OCI-LY7 (cell line): ENCODE measurements around the gene LMX1B. TPM values are rescaled to one million over a fixed set of nuclear protein-coding genes. Genes with fewer than 3 reads are reported as not detected.

Experiments used
- BruUV-seq: library from RNA; stranded (reverse); fragments of 400-500 nt; replicated peaks from 2 replicates; lab custom pipeline; 2021; lab: Mats Ljungman, UMichigan
- CTCF ChIA-PET: fragments of 300-600 bp; sonication (Branson Sonifier 250); formaldehyde crosslinking; loops from one replicate; lab custom pipeline; 2022; ENCODE audit warnings: antibody characterized with exemption; ENCODE audit not compliant: unreplicated experiment; lab: Charles Lee
- POLR2A ChIA-PET: fragments of 300-600 bp; sonication (Branson Sonifier 250); formaldehyde crosslinking; loops from one replicate; lab custom pipeline; 2022; ENCODE audit warnings: antibody characterized with exemption; lab: Charles Lee
- DNase-seq: peaks from one replicate; pipeline ENCODE4 v3.0.0-alpha.2; 2015; ENCODE audit warnings: low spot score
- H2AFZ ChIP-seq: fragments of 200-600 bp; sonication (generic), shearing (Covaris generic); 2 replicates; pipeline ENCODE4 v1.6.1; 2014; ENCODE audit warnings: mild to moderate bottlenecking, antibody characterized with exemption, low read length, moderate library complexity
- H3K27ac ChIP-seq: fragments of 200-600 bp; sonication (generic); 2 replicates; pipeline ENCODE4 v1.5.1; 2014; ENCODE audit warnings: mixed run types, low read depth, mild to moderate bottlenecking, moderate library complexity, low read length, inconsistent platforms; ENCODE audit not compliant: poor library complexity, severe bottlenecking
- H3K36me3 ChIP-seq: fragments of 200-600 bp; sonication (generic); 2 replicates; pipeline ENCODE4 v1.6.1; 2014; ENCODE audit warnings: mild to moderate bottlenecking, antibody characterized with exemption, low read length, moderate library complexity, mixed read lengths; ENCODE audit not compliant: insufficient read depth
- H3K4me1 ChIP-seq: fragments of 200-600 bp; sonication (generic); 2 replicates; pipeline ENCODE4 v1.5.1; 2014; ENCODE audit warnings: mild to moderate bottlenecking, low read length; ENCODE audit not compliant: insufficient read depth, poor library complexity, severe bottlenecking
- H3K4me2 ChIP-seq: fragments of 200-600 bp; sonication (generic); 2 replicates; pipeline ENCODE4 v1.6.1; 2014; ENCODE audit warnings: mild to moderate bottlenecking, low read length
- H3K4me3 ChIP-seq: fragments of 200-600 bp; sonication (generic); 2 replicates; pipeline ENCODE4 v1.5.1; 2014; ENCODE audit warnings: mild to moderate bottlenecking, low read depth, low read length; ENCODE audit not compliant: poor library complexity, severe bottlenecking
- H3K79me2 ChIP-seq: fragments of 200-600 bp; sonication (generic); 2 replicates; pipeline ENCODE4 v1.6.1; 2016; ENCODE audit warnings: low read depth, mild to moderate bottlenecking, low read length, moderate library complexity, mixed read lengths; ENCODE audit not compliant: insufficient read depth
- H3K9me2 ChIP-seq: fragments of 200-600 bp; sonication (generic); 2 replicates; pipeline ENCODE4 v1.6.1; 2016; ENCODE audit warnings: mild to moderate bottlenecking, low read length, mixed read lengths; ENCODE audit not compliant: insufficient read depth
- H3K9me3 ChIP-seq: fragments of 200-600 bp; sonication (generic); 2 replicates; pipeline ENCODE4 v1.6.1; 2014; ENCODE audit warnings: mild to moderate bottlenecking, mixed run types, low read length, mixed read lengths
- H4K20me1 ChIP-seq: fragments of 200-600 bp; sonication (generic); 2 replicates; pipeline ENCODE4 v1.6.1; 2014; ENCODE audit warnings: mild to moderate bottlenecking, antibody characterized with exemption, low read length, moderate library complexity, mixed read lengths; ENCODE audit not compliant: insufficient read depth
- EZH2phosphoT487 ChIP-seq: fragments of 200-600 bp; sonication (generic); IDR thresholded peaks from 2 replicates; pipeline ENCODE4 v1.6.1; 2018; ENCODE audit warnings: low read depth, borderline replicate concordance, mild to moderate bottlenecking, mixed run types, antibody characterized with exemption, low read length, moderate library complexity, mixed read lengths
- intact Hi-C: fragments of 100-400 bp; cut with micrococcal nuclease; formaldehyde crosslinking; loops from one replicate; pipeline ENCODE4 v1.10.0; 2022; ENCODE audit not compliant: unreplicated experiment
- total RNA-seq, 2 experiments: library from RNA; depleted of rRNA in 1 of 2; stranded (reverse); fragments of >200 nt in 1 of 2; shearing (Covaris generic) in 1 of 2; gene quantifications; 2 replicates each; pipeline ENCODE4 v1.2.3, GENCODE V29; 2014 to 2022
- TF ChIP-seq, protein P1 (sequence below): fragments of 200-600 bp; sonication (generic); conservative IDR thresholded peaks from 2 replicates; pipeline ENCODE4 v1.5.1; 2014; ENCODE audit warnings: mild to moderate bottlenecking, antibody characterized with exemption, low read length, moderate library complexity, mixed read lengths

The LMX1B gene
- total RNA-seq, 2 experiments from 2014 or later = not detected

DNA sequence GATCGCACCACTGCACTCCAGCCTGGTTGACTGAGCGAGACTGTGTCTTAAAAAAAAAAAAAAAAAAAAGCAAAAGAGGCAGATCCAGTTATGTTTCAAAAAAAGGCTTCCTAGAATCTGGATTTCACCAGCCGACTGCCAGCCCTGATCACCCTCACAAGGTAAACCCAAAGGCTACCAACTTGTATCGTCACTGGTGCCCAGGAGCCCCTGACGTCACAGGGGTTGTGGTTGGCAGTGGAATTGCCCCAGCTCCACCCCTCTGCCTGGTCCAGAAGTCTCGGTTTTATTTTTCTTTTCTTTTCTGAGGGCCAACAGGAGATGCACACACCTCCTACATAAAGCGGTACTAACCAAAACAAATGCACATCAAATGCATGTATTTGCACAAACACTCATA, 6.0 kb upstream of the LMX1B start:
- no TSS peak for BruUV-seq
- no peak for TF ChIP-seq EZH2phosphoT487
- TF ChIP-seq, protein P1, sequence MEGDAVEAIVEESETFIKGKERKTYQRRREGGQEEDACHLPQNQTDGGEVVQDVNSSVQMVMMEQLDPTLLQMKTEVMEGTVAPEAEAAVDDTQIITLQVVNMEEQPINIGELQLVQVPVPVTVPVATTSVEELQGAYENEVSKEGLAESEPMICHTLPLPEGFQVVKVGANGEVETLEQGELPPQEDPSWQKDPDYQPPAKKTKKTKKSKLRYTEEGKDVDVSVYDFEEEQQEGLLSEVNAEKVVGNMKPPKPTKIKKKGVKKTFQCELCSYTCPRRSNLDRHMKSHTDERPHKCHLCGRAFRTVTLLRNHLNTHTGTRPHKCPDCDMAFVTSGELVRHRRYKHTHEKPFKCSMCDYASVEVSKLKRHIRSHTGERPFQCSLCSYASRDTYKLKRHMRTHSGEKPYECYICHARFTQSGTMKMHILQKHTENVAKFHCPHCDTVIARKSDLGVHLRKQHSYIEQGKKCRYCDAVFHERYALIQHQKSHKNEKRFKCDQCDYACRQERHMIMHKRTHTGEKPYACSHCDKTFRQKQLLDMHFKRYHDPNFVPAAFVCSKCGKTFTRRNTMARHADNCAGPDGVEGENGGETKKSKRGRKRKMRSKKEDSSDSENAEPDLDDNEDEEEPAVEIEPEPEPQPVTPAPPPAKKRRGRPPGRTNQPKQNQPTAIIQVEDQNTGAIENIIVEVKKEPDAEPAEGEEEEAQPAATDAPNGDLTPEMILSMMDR = no peak
- H3K9me3 ChIP-seq = no peaks in the 10 kb centered on the region
- H3K4me2 ChIP-seq = no peak overlapping the region
- H3K36me3 ChIP-seq = no peaks in the 10 kb centered on the region
- ChIA-PET POLR2A (no interaction called here), CTCF (interaction anchor here (0.6 kb wide), 1 partner anchor 1219 kb away, joined by 3 read pairs; no protein-coding TSS in a partner anchor)
- no peak for DNase-seq
- no peaks in the 10 kb centered on the region for H3K4me1 ChIP-seq
- H4K20me1 ChIP-seq = no peaks in the 10 kb centered on the region
- H3K4me3 ChIP-seq = no peak overlapping the region
- no peaks in the 10 kb centered on the region for H3K9me2 ChIP-seq
- no peak overlapping the region for H3K27ac ChIP-seq
- no peak overlapping the region for H2AFZ ChIP-seq
- intact Hi-C loops = no loop called here
- no peaks in the 10 kb centered on the region for H3K79me2 ChIP-seq

DNA sequence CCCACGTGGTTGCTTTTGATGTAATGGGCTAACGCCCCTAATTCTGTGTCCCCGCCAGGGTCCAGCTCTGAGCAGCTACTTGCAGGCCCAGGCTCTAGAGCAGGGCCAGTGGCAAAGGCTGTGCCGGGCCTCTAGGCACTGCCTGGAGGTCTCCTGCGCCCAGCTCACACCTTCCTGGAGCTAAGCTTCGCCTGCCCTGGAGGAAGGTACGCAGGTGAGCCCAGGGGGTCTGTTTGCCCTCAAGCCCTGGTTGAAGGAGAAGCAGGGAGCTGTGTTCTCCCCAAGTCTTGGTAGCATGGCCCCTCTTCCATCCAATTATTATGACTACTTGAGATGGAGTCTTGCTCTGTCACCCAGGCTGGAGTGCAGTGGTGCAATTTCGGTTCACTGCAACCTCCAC, 5.2 kb upstream of the LMX1B start:
- Histone ChIP-seq H3K4me2 (no peak overlapping the region), H3K9me3 (no peaks in the 10 kb centered on the region)

GRCh38 chr9:126609191-126609590, 4.5 kb upstream of the LMX1B start:
- BruUV-seq = no TSS peak

More for the DNA sequence above, 5.2 kb upstream of the LMX1B start:
- BruUV-seq = no TSS peak
- Histone ChIP-seq H3K4me1 (no peaks in the 10 kb centered on the region), H2AFZ (no peak overlapping the region), H3K4me3 (no peak overlapping the region), H4K20me1 (no peaks in the 10 kb centered on the region), H3K9me2 (no peaks in the 10 kb centered on the region), H3K36me3 (no peaks in the 10 kb centered on the region), H3K27ac (no peak overlapping the region), H3K79me2 (no peaks in the 10 kb centered on the region)
- ChIA-PET CTCF (no interaction called here), POLR2A (no interaction called here)
- no peak for DNase-seq
- TF ChIP-seq, protein P1 = no peak
- no peak for TF ChIP-seq EZH2phosphoT487
- intact Hi-C loops = no loop called here

More at GRCh38 chr9:126609191-126609590, 4.5 kb upstream of the LMX1B start:
- ChIA-PET CTCF (no interaction called here), POLR2A (no interaction called here)
- no peak overlapping the region for H3K27ac ChIP-seq
- H3K4me1 ChIP-seq = no peaks in the 10 kb centered on the region
- H3K79me2 ChIP-seq = no peaks in the 10 kb centered on the region
- no peak overlapping the region for H2AFZ ChIP-seq
- no peaks in the 10 kb centered on the region for H3K36me3 ChIP-seq
- no peak for TF ChIP-seq EZH2phosphoT487
- TF ChIP-seq, protein P1 = no peak
- H3K4me2 ChIP-seq = no peak overlapping the region
- no peaks in the 10 kb centered on the region for H3K9me3 ChIP-seq
- no peak for DNase-seq
- H3K4me3 ChIP-seq = no peak overlapping the region
- H4K20me1 ChIP-seq = no peaks in the 10 kb centered on the region
- intact Hi-C loops = no loop called here
- no peaks in the 10 kb centered on the region for H3K9me2 ChIP-seq
